DOHH2 (cell line): ENCODE measurements around the gene RPL13A.

Experiments used
- H3F3A ChIP-seq: fragments of 200-600 bp; sonication (generic), shearing (Covaris generic); 2 replicates; pipeline ENCODE4 v1.6.0; 2016; ENCODE audit warnings: antibody characterized with exemption, mild to moderate bottlenecking; ENCODE audit not compliant: control insufficient read depth, insufficient read depth
- H3K27ac ChIP-seq: fragments of 200-600 bp; sonication (generic); 2 replicates; pipeline ENCODE4 v1.5.1; 2014; ENCODE audit warnings: low read depth, mild to moderate bottlenecking, low read length, moderate library complexity
- H3K27me3 ChIP-seq: fragments of 200-600 bp; sonication (generic); 2 replicates; pipeline ENCODE4 v1.6.1; 2014; ENCODE audit warnings: mild to moderate bottlenecking, low read length, mixed read lengths; ENCODE audit not compliant: control insufficient read depth
- H3K36me3 ChIP-seq: fragments of 200-600 bp; sonication (generic); 2 replicates; pipeline ENCODE4 v1.6.1; 2014; ENCODE audit warnings: mild to moderate bottlenecking, low read length, moderate library complexity, mixed read lengths; ENCODE audit not compliant: control insufficient read depth
- H3K4me1 ChIP-seq: fragments of 200-600 bp; sonication (generic); 2 replicates; pipeline ENCODE4 v1.6.1; 2014; ENCODE audit warnings: mild to moderate bottlenecking, low read length, mixed read lengths; ENCODE audit not compliant: control insufficient read depth
- H3K4me2 ChIP-seq: fragments of 200-600 bp; sonication (generic); 2 replicates; pipeline ENCODE4 v1.6.0; 2014; ENCODE audit warnings: mild to moderate bottlenecking, low read length, moderate library complexity
- H3K4me3 ChIP-seq: fragments of 200-600 bp; sonication (generic); 2 replicates; pipeline ENCODE4 v1.5.1; 2014; ENCODE audit warnings: mild to moderate bottlenecking, low read length, mixed read lengths
- H3K79me2 ChIP-seq: fragments of 200-600 bp; sonication (generic); 2 replicates; pipeline ENCODE4 v1.6.1; 2014; ENCODE audit warnings: mild to moderate bottlenecking, low read length, mixed read lengths; ENCODE audit not compliant: control insufficient read depth
- H3K9me2 ChIP-seq: fragments of 200-600 bp; sonication (generic); replicated peaks from 2 replicates; pipeline ENCODE4 v1.6.1; 2014; ENCODE audit warnings: mild to moderate bottlenecking, low read length, mixed read lengths; ENCODE audit not compliant: control insufficient read depth
- H3K9me3 ChIP-seq: fragments of 200-600 bp; sonication (generic); 2 replicates; pipeline ENCODE4 v1.6.1; 2014; ENCODE audit warnings: antibody characterized with exemption, low read length, mixed read lengths; ENCODE audit not compliant: control insufficient read depth, insufficient read depth
- H4K20me1 ChIP-seq: fragments of 200-600 bp; sonication (generic); 2 replicates; pipeline ENCODE4 v1.6.0; 2014; ENCODE audit warnings: low read depth, mild to moderate bottlenecking, antibody characterized with exemption, low read length, moderate library complexity; ENCODE audit not compliant: control insufficient read depth, insufficient read depth
- EZH2phosphoT487 ChIP-seq: fragments of 200-600 bp; sonication (generic); IDR thresholded peaks from 2 replicates; pipeline ENCODE4 v1.6.1; 2017; ENCODE audit warnings: borderline replicate concordance, mild to moderate bottlenecking, antibody characterized with exemption, low read length, moderate library complexity, mixed read lengths
- TF ChIP-seq, protein P1 (sequence below): fragments of 200-600 bp; sonication (generic); IDR thresholded peaks from one replicate; pipeline ENCODE4 v1.5.1; 2014; ENCODE audit warnings: antibody characterized with exemption, mild to moderate bottlenecking, low read depth, low read length; ENCODE audit not compliant: poor library complexity, severe bottlenecking

Gene RPL13A

DNA sequence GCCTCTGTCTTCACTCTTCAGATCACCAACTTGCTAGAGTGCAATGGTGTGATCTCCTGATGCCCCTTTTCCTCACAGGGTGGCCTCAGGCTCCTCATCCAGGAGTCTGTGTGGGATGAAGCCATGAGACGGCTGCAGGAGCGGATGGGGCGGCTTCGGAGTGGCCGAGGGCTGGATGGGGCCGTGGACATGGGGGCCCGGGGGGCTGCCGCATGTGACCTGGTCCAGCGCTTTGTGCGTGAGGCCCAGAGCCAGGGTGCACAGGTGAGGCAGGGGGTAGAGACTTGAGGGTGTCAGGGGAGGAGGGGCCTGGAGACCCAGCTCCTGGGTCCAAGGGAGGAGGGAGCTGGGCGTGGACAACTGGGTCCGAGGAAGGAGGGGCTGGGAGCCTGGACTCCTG, 24.9 kb upstream of the RPL13A start:
- Histone ChIP-seq H3K9me2 (no peaks in the 10 kb centered on the region), H3K79me2 (peaks cover 12% of the 10 kb centered on the region), H3K9me3 (no peaks in the 10 kb centered on the region), H3F3A (no peaks in the 10 kb centered on the region), H3K27ac (no peak overlapping the region), H3K4me3 (no peak overlapping the region), H3K27me3 (no peaks in the 10 kb centered on the region), H3K4me1 (no peaks in the 10 kb centered on the region), H3K4me2 (no peak overlapping the region), H4K20me1 (no peaks in the 10 kb centered on the region), H3K36me3 (peaks cover 47% of the 10 kb centered on the region)
- no peak for TF ChIP-seq EZH2phosphoT487
- TF ChIP-seq, protein P1, sequence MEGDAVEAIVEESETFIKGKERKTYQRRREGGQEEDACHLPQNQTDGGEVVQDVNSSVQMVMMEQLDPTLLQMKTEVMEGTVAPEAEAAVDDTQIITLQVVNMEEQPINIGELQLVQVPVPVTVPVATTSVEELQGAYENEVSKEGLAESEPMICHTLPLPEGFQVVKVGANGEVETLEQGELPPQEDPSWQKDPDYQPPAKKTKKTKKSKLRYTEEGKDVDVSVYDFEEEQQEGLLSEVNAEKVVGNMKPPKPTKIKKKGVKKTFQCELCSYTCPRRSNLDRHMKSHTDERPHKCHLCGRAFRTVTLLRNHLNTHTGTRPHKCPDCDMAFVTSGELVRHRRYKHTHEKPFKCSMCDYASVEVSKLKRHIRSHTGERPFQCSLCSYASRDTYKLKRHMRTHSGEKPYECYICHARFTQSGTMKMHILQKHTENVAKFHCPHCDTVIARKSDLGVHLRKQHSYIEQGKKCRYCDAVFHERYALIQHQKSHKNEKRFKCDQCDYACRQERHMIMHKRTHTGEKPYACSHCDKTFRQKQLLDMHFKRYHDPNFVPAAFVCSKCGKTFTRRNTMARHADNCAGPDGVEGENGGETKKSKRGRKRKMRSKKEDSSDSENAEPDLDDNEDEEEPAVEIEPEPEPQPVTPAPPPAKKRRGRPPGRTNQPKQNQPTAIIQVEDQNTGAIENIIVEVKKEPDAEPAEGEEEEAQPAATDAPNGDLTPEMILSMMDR, result no peak

DNA sequence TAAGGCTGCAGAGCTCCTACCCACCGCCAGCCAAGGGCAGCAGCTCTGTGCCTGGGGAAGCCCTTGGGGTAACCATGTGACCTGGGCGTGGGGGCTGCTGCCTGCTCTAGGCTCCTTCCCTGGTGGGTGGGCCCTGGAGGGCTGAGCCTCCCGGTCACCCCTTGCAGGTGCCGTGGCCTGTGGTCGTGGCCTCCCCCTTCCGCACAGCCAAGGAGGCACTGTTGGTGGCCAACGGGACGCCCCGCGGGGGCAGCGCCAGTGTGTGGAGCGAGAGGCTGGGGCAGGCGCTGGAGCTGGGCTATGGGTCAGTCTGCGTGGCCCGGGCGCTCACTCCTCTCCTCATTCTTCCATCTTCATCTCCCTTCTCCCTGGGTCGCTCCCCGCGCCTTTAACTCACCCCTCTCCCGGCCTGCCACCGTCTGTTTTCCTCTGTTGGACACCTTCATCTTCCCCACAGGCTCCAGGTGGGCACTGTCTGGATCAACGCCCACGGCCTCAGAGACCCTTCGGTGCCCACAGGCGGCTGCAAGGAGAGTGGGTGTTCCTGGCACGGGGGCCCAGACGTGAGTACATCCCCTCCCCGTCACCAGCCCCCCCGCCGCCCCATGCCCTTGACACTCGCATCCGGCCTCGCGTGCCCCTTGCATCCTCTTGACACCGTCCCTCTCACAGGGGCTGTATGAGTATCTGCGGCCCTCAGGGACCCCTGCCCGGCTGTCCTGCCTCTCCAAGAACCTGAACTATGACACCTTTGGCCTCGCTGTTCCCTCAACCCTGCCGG, 23.3 kb upstream of the RPL13A start:
- peaks cover 11% of the 10 kb centered on the region for H3K4me1 ChIP-seq
- TF ChIP-seq, protein P1, result no peak
- TF ChIP-seq EZH2phosphoT487, result no peak
- no peaks in the 10 kb centered on the region for H3K9me3 ChIP-seq
- H3K4me3 ChIP-seq, result no peak overlapping the region
- H3F3A ChIP-seq, result no peaks in the 10 kb centered on the region
- H3K4me2 ChIP-seq, result no peak overlapping the region
- peaks cover 44% of the 10 kb centered on the region for H3K36me3 ChIP-seq
- H3K79me2 ChIP-seq, result no peaks in the 10 kb centered on the region; the same call in 1 of the 2 replicates
- H3K27me3 ChIP-seq, result no peaks in the 10 kb centered on the region
- no peak overlapping the region for H3K27ac ChIP-seq
- H4K20me1 ChIP-seq, result no peaks in the 10 kb centered on the region
- H3K9me2 ChIP-seq, result no peaks in the 10 kb centered on the region

DNA sequence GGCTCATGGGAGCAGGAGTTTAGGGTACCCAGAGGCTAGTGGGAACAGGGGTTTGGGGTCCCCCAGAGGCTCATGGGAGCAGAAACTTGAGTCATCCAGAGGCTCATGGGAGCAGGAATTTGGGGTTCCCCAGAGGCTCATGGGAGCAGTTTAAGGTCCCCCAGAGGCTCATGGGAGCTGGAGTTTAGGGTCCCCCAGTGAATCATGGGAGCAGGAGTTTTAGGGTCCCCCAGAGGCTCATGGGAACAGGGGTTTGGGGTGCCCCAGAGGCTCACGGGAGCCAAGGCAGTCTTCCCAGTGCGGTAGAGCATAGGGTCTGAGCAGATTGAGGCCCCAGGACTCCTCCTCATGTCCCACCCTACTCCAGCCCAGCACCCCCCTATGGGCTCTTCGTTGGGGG, 22.0 kb upstream of the RPL13A start:
- TF ChIP-seq, protein P1, result no peak
- TF ChIP-seq EZH2phosphoT487, result no peak
- H3K79me2 ChIP-seq, result no peaks in the 10 kb centered on the region
- H3K36me3 ChIP-seq, result peaks cover 42% of the 10 kb centered on the region

More for the DNA sequence above, 22.0 kb upstream of the RPL13A start:
- no peaks in the 10 kb centered on the region for H3K27me3 ChIP-seq
- no peaks in the 10 kb centered on the region for H3F3A ChIP-seq
- H3K9me3 ChIP-seq, result no peaks in the 10 kb centered on the region
- H3K4me2 ChIP-seq, result no peak overlapping the region
- H3K27ac ChIP-seq, result no peak overlapping the region
- no peak overlapping the region for H3K4me3 ChIP-seq
- H3K9me2 ChIP-seq, result no peaks in the 10 kb centered on the region
- peaks cover 22% of the 10 kb centered on the region for H3K4me1 ChIP-seq
- H4K20me1 ChIP-seq, result no peaks in the 10 kb centered on the region
